Measurements from ENCODE around the gene CFAP57. TPM values are rescaled to one million over a fixed set of nuclear protein-coding genes. Genes with fewer than 3 reads are reported as not detected.

Gene CFAP57
- total and polyA plus RNA-seq, 9 donors, result 0.13 to 13.2 (median 0.71) TPM

DNA sequence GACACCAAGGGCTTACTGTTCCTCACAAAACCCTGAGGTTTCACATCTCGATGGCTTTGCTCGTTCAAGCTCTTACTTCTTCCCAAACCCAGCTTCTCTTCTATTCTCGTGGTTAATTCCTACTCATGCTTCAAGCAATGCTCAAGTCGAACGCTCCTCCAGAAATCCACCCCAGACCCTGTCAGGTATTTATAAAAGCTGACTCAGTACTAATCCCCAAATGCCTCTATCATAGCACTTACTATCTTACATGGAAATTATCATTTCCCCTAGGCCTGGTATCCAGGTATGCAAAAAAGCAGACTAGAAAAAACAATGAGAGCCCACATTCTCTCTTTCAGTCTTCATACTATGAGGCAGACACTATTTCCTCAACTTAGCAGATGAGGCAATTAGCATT, 6.4 kb upstream of the CFAP57 start:
- 93 to 97% (median 94%) methylated on average over 5 of the region's 5 CpGs for WGBS, 3 donors
- Histone ChIP-seq H3K4me1 (ENCODE audit: insufficient read depth) (peaks cover under 1% of the 10 kb centered on the region), H3K4me3 (no peak overlapping the region), H3K27me3 (no peaks in the 10 kb centered on the region), H3K9me3 (no peaks in the 10 kb centered on the region), H3K27ac (no peak overlapping the region), H3K36me3 (no peaks in the 10 kb centered on the region)
- intact Hi-C loops (cut with DNase I), result no loop called here
- DNase-seq, result no peak
- TF ChIP-seq, protein P1, sequence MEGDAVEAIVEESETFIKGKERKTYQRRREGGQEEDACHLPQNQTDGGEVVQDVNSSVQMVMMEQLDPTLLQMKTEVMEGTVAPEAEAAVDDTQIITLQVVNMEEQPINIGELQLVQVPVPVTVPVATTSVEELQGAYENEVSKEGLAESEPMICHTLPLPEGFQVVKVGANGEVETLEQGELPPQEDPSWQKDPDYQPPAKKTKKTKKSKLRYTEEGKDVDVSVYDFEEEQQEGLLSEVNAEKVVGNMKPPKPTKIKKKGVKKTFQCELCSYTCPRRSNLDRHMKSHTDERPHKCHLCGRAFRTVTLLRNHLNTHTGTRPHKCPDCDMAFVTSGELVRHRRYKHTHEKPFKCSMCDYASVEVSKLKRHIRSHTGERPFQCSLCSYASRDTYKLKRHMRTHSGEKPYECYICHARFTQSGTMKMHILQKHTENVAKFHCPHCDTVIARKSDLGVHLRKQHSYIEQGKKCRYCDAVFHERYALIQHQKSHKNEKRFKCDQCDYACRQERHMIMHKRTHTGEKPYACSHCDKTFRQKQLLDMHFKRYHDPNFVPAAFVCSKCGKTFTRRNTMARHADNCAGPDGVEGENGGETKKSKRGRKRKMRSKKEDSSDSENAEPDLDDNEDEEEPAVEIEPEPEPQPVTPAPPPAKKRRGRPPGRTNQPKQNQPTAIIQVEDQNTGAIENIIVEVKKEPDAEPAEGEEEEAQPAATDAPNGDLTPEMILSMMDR (IDR thresholded peaks at IDR 0.05), result no peak
- no peak for TF ChIP-seq EP300 (IDR thresholded peaks at IDR 0.05)
- no peak for TF ChIP-seq POLR2A (IDR thresholded peaks at IDR 0.05)

DNA sequence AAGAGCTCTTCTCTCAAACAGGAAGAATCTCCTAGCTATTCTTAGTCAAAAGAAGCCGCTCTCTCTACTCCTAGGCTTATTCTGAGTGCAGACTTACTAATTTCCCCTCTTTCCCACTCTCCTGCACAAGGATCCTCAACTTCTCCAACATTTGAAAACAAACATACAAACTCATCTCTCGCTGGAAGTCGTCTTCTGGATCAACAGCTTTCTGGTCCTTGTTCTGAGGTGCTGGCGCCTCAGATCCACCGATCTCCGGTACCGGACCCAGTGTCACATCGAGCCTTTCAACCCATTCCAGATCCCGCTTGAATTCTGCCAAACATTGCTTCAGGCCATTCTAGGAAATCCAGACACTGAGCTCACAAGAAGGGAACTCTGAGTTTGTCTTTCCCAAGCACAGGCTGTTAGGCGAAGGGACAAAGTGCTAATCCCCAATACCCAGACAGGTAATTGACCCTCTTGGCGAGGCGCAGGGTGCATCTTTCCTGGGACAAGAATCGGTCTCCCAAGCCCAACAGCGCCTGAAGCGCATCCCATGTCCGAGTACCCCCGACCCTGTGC, 736 bp upstream of the CFAP57 start:
- H3K9me3 ChIP-seq, result no peaks in the 10 kb centered on the region
- H3K4me3 ChIP-seq, result peak overlapping the region; percentile 88
- H3K27ac ChIP-seq, result no peak overlapping the region
- intact Hi-C loops (cut with DNase I), result no loop called here
- H3K36me3 ChIP-seq, result no peaks in the 10 kb centered on the region
- no peak for DNase-seq
- TF ChIP-seq, protein P1 (IDR thresholded peaks at IDR 0.05), result no peak
- TF ChIP-seq EP300 (IDR thresholded peaks at IDR 0.05), result no peak
- no peak for TF ChIP-seq POLR2A (IDR thresholded peaks at IDR 0.05)
- H3K4me1 ChIP-seq (ENCODE audit: insufficient read depth), result peaks cover 2% of the 10 kb centered on the region
- 12 to 20% (median 18%) methylated on average over 17 of the region's 17 CpGs for WGBS, 3 donors
- H3K27me3 ChIP-seq, result no peaks in the 10 kb centered on the region

GRCh38 chr1:43172527-43172972, 420 bp downstream of the CFAP57 start:
- intact Hi-C loops (cut with DNase I), result no loop called here
- TF ChIP-seq POLR2A (IDR thresholded peaks at IDR 0.05) (no peak), EP300 (IDR thresholded peaks at IDR 0.05) (no peak)
- TF ChIP-seq, protein P1 (IDR thresholded peaks at IDR 0.05), result no peak
- Histone ChIP-seq H3K9me3 (no peaks in the 10 kb centered on the region), H3K4me1 (ENCODE audit: insufficient read depth) (peaks cover 2% of the 10 kb centered on the region), H3K4me3 (peak overlapping the region; percentile 88), H3K36me3 (no peaks in the 10 kb centered on the region), H3K27ac (no peak overlapping the region), H3K27me3 (no peaks in the 10 kb centered on the region)
- DNase-seq, result peak in 4 of 5 donors; percentile 85 to 90 (median 86)
- WGBS, 3 donors, result 2 to 4% (median 2%) methylated on average over 20 of the region's 20 CpGs

DNA sequence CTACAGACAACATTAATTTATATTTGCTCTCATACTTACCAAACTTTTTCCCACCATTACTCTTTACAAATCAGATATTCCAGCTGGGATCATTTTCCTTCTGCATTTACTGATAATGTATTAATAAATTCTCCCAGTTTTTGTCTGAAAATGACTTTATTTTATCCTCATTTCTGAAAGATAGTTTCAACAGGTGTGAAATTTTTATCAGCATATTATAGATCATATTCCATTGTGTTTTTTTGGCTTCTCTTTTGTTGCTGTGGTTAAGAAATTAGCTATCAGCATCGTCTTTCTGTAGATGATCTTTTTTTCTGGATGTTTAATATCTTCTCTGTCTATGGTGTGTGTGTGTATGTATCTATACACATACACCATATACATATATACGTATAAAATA, 2.7 kb downstream of the CFAP57 start:
- TF ChIP-seq, protein P1 (IDR thresholded peaks at IDR 0.05), result no peak
- no peak for TF ChIP-seq POLR2A (IDR thresholded peaks at IDR 0.05)
- no peak for TF ChIP-seq EP300 (IDR thresholded peaks at IDR 0.05)
- Histone ChIP-seq H3K27me3 (no peaks in the 10 kb centered on the region), H3K9me3 (no peaks in the 10 kb centered on the region), H3K27ac (no peak overlapping the region), H3K4me3 (no peak overlapping the region), H3K4me1 (ENCODE audit: insufficient read depth) (peaks cover 2% of the 10 kb centered on the region), H3K36me3 (no peaks in the 10 kb centered on the region)
- WGBS, 3 donors, result 72 to 84% (median 82%) methylated on average over 2 of the region's 2 CpGs
- intact Hi-C loops (cut with DNase I), result no loop called here
- no peak for DNase-seq

Measured in ovary (tissue), 9 donors.